OCI-LY1 (cell line): ENCODE data around the gene MXI1.
A peak's percentile ranks its signal among the peaks of the same experiment; 100 is the strongest.

ENCODE experiments used
- H2AFZ ChIP-seq: fragments of 200-600 bp; sonication (generic), shearing (Covaris generic); 2 replicates; pipeline ENCODE4 v1.6.0; 2014; ENCODE audit warnings: antibody characterized with exemption, mild to moderate bottlenecking, low read length
- H3F3A ChIP-seq: fragments of 200-600 bp; sonication (generic), shearing (Covaris generic); 2 replicates; pipeline ENCODE4 v1.6.0; 2014; ENCODE audit warnings: mild to moderate bottlenecking, antibody characterized with exemption, low read length, moderate library complexity; ENCODE audit not compliant: insufficient read depth
- H3K27ac ChIP-seq: fragments of 200-600 bp; sonication (generic); 2 replicates; pipeline ENCODE4 v1.5.1; 2014; ENCODE audit warnings: low read length, mixed run types, mild to moderate bottlenecking, low read depth; ENCODE audit not compliant: poor library complexity, severe bottlenecking
- H3K27me3 ChIP-seq: fragments of 200-600 bp; sonication (generic); 2 replicates; pipeline ENCODE4 v1.6.0; 2014; ENCODE audit warnings: antibody characterized with exemption, mild to moderate bottlenecking, low read length, moderate library complexity; ENCODE audit not compliant: insufficient read depth
- H3K36me3 ChIP-seq: fragments of 200-600 bp; sonication (generic); 2 replicates; pipeline ENCODE4 v1.6.1; 2014; ENCODE audit warnings: mild to moderate bottlenecking, antibody characterized with exemption, low read length, moderate library complexity, mixed read lengths; ENCODE audit not compliant: insufficient read depth
- H3K4me1 ChIP-seq: fragments of 200-600 bp; sonication (generic); 2 replicates; pipeline ENCODE4 v1.5.1; 2014; ENCODE audit warnings: mild to moderate bottlenecking, low read length, moderate library complexity; ENCODE audit not compliant: insufficient read depth, severe bottlenecking
- H3K4me2 ChIP-seq: fragments of 200-600 bp; sonication (generic), shearing (Covaris generic); 2 replicates; pipeline ENCODE4 v1.6.1; 2014; ENCODE audit warnings: low read length
- H3K4me3 ChIP-seq: fragments of 200-600 bp; sonication (generic); 2 replicates; pipeline ENCODE4 v1.5.1; 2014; ENCODE audit warnings: low read length, low read depth, mild to moderate bottlenecking, mixed read lengths; ENCODE audit not compliant: poor library complexity, severe bottlenecking
- H3K79me2 ChIP-seq: fragments of 200-600 bp; shearing (Covaris generic); 2 replicates; pipeline ENCODE4 v1.6.1; 2016; ENCODE audit warnings: mixed run types, low read length, mixed read lengths; ENCODE audit not compliant: insufficient read depth
- H3K9ac ChIP-seq: fragments of 200-600 bp; sonication (generic), shearing (Covaris generic); 2 replicates; pipeline ENCODE4 v1.6.1; 2014; ENCODE audit warnings: mild to moderate bottlenecking, low read length, mixed read lengths
- H3K9me2 ChIP-seq: fragments of 200-600 bp; sonication (generic), shearing (Covaris generic); 2 replicates; pipeline ENCODE4 v1.6.1; 2014; ENCODE audit warnings: low read depth, mild to moderate bottlenecking, low read length, mixed read lengths
- H3K9me3 ChIP-seq: fragments of 200-600 bp; shearing (Covaris generic); 2 replicates; pipeline ENCODE4 v1.6.1; 2014; ENCODE audit warnings: low read length, mixed read lengths
- H4K20me1 ChIP-seq: fragments of 200-600 bp; sonication (generic), shearing (Covaris generic); 2 replicates; pipeline ENCODE4 v1.6.0; 2016; ENCODE audit warnings: mild to moderate bottlenecking, low read length; ENCODE audit not compliant: insufficient read depth
- CTCF ChIP-seq: fragments of 200-600 bp; sonication (generic), shearing (Covaris generic); IDR thresholded peaks from 2 replicates; pipeline ENCODE4 v1.5.1; 2017; ENCODE audit warnings: mild to moderate bottlenecking, antibody characterized with exemption, low read length, moderate library complexity, mixed read lengths
- EZH2 ChIP-seq: fragments of 200-600 bp; sonication (generic), shearing (Covaris generic); IDR thresholded peaks from 2 replicates; pipeline ENCODE4 v1.8.0; 2017; ENCODE audit warnings: borderline replicate concordance, mixed run types, mild to moderate bottlenecking, antibody characterized with exemption, low read length, moderate library complexity, mixed read lengths

Gene MXI1

GRCh38 chr10:110226926-110227641, 19.7 kb downstream of the MXI1 start:
- peak overlapping the region; percentile 54 for H3K9ac ChIP-seq
- peak overlapping the region; percentile 67 for H3K4me2 ChIP-seq
- TF ChIP-seq CTCF (no peak), EZH2 (no peak)
- H3K4me1 ChIP-seq, result peaks cover 30% of the 10 kb centered on the region
- no peaks in the 10 kb centered on the region for H3K9me2 ChIP-seq
- no peaks in the 10 kb centered on the region for H3K9me3 ChIP-seq
- no peaks in the 10 kb centered on the region for H3K27me3 ChIP-seq
- H3K27ac ChIP-seq, result peak overlapping the region; percentile 88
- H4K20me1 ChIP-seq, result no peaks in the 10 kb centered on the region
- no peak overlapping the region for H2AFZ ChIP-seq
- 0 out of 2 replicates have a peak, but pooled peaks cover 3% of the 10 kb centered on the region for H3F3A ChIP-seq
- H3K36me3 ChIP-seq, result peaks cover 35% of the 10 kb centered on the region
- peak overlapping the region; percentile 84 for H3K4me3 ChIP-seq
- no peaks in the 10 kb centered on the region for H3K79me2 ChIP-seq

- Histone ChIP-seq H3F3A (0 out of 2 replicates have a peak, but pooled peaks cover 3% of the 10 kb centered on the region), H3K4me2 (peak overlapping the region; percentile 67), H3K4me3 (no peak overlapping the region), H3K9me3 (no peaks in the 10 kb centered on the region), H3K27ac (peak overlapping the region; percentile 88), H3K36me3 (peaks cover 45% of the 10 kb centered on the region), H3K9me2 (no peaks in the 10 kb centered on the region), H3K27me3 (no peaks in the 10 kb centered on the region), H2AFZ (no peak overlapping the region), H3K9ac (no peak overlapping the region; the same call in 1 of the 2 replicates), H4K20me1 (no peaks in the 10 kb centered on the region), H3K4me1 (peaks cover 21% of the 10 kb centered on the region), H3K79me2 (no peaks in the 10 kb centered on the region)
- TF ChIP-seq CTCF (no peak), EZH2 (no peak)
Observed at GRCh38 chr10:110228066-110228465, 20.7 kb downstream of the MXI1 start.

GRCh38 chr10:110229155-110229554, 21.8 kb downstream of the MXI1 start:
- H3F3A ChIP-seq, result 0 out of 2 replicates have a peak, but pooled peaks cover 3% of the 10 kb centered on the region
- no peaks in the 10 kb centered on the region for H3K79me2 ChIP-seq
- no peak overlapping the region for H3K4me3 ChIP-seq
- H3K4me1 ChIP-seq, result peaks cover 21% of the 10 kb centered on the region
- H3K4me2 ChIP-seq, result no peak overlapping the region
- peaks cover 45% of the 10 kb centered on the region for H3K36me3 ChIP-seq
- TF ChIP-seq EZH2 (no peak), CTCF (no peak)
- no peaks in the 10 kb centered on the region for H3K27me3 ChIP-seq
- H3K9me2 ChIP-seq, result no peaks in the 10 kb centered on the region
- H3K9me3 ChIP-seq, result no peaks in the 10 kb centered on the region
- H3K9ac ChIP-seq, result no peak overlapping the region
- H4K20me1 ChIP-seq, result no peaks in the 10 kb centered on the region
- H2AFZ ChIP-seq, result no peak overlapping the region
- H3K27ac ChIP-seq, result no peak overlapping the region
